HL-60 (cell line): ENCODE results near the gene SDK1.

Experiments
- DNase-seq, 2 experiments: peaks; one replicate each; pipeline ENCODE4 v3.0.0-alpha.2; 2010 to 2020; ENCODE audit warnings: low read depth in 1 of 2, low spot score in 1 of 2
- H3K27ac ChIP-seq: fragments of 250-450 bp; sonication (Bioruptor Pico); replicated peaks from 2 replicates; pipeline ENCODE4 v1.5.1; 2020; ENCODE audit warnings: mild to moderate bottlenecking, moderate library complexity
- H3K27me3 ChIP-seq: fragments of 250-450 bp; sonication (Bioruptor Pico); 2 replicates; pipeline ENCODE4 v1.5.1; 2021; ENCODE audit warnings: mild to moderate bottlenecking, moderate library complexity; ENCODE audit not compliant: insufficient read depth, poor library complexity, severe bottlenecking
- H3K4me3 ChIP-seq: replicated peaks from 2 replicates; pipeline ENCODE4 v1.5.1; 2011; ENCODE audit warnings: mild to moderate bottlenecking, control low read depth, low read length; ENCODE audit not compliant: insufficient read depth
- GABPA ChIP-seq: IDR thresholded peaks from 2 replicates; pipeline ENCODE4 v1.6.1; 2012; ENCODE audit warnings: low read depth
- POLR2AphosphoS5 ChIP-seq: IDR thresholded peaks from 2 replicates; pipeline ENCODE4 v1.6.1; 2012; ENCODE audit warnings: low read depth
- SPI1 ChIP-seq: IDR thresholded peaks from 2 replicates; pipeline ENCODE4 v1.6.1; 2012; ENCODE audit warnings: low read depth, mild to moderate bottlenecking, borderline replicate concordance
- TF ChIP-seq, protein P1 (sequence below): IDR thresholded peaks from one replicate; pipeline ENCODE4 v1.5.1; 2011; ENCODE audit warnings: low read length, control low read depth, inconsistent platforms; ENCODE audit not compliant: insufficient read depth
- TF ChIP-seq, protein P2 (sequence below): IDR thresholded peaks from 2 replicates; pipeline ENCODE4 v1.6.1; 2012; ENCODE audit warnings: low read depth; ENCODE audit not compliant: insufficient replicate concordance

The SDK1 gene

GRCh38 chr7:4102231-4102841 is 801.3 kb downstream of the SDK1 start:
- DNase-seq: no peak
- Histone ChIP-seq H3K4me3 (no peak overlapping the region), H3K27ac (no peak overlapping the region), H3K27me3 (no peaks in the 10 kb centered on the region)
- TF ChIP-seq SPI1: no peak
- TF ChIP-seq GABPA: no peak
- TF ChIP-seq POLR2AphosphoS5: no peak
- TF ChIP-seq, protein P1, sequence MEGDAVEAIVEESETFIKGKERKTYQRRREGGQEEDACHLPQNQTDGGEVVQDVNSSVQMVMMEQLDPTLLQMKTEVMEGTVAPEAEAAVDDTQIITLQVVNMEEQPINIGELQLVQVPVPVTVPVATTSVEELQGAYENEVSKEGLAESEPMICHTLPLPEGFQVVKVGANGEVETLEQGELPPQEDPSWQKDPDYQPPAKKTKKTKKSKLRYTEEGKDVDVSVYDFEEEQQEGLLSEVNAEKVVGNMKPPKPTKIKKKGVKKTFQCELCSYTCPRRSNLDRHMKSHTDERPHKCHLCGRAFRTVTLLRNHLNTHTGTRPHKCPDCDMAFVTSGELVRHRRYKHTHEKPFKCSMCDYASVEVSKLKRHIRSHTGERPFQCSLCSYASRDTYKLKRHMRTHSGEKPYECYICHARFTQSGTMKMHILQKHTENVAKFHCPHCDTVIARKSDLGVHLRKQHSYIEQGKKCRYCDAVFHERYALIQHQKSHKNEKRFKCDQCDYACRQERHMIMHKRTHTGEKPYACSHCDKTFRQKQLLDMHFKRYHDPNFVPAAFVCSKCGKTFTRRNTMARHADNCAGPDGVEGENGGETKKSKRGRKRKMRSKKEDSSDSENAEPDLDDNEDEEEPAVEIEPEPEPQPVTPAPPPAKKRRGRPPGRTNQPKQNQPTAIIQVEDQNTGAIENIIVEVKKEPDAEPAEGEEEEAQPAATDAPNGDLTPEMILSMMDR: no peak
- TF ChIP-seq, protein P2, sequence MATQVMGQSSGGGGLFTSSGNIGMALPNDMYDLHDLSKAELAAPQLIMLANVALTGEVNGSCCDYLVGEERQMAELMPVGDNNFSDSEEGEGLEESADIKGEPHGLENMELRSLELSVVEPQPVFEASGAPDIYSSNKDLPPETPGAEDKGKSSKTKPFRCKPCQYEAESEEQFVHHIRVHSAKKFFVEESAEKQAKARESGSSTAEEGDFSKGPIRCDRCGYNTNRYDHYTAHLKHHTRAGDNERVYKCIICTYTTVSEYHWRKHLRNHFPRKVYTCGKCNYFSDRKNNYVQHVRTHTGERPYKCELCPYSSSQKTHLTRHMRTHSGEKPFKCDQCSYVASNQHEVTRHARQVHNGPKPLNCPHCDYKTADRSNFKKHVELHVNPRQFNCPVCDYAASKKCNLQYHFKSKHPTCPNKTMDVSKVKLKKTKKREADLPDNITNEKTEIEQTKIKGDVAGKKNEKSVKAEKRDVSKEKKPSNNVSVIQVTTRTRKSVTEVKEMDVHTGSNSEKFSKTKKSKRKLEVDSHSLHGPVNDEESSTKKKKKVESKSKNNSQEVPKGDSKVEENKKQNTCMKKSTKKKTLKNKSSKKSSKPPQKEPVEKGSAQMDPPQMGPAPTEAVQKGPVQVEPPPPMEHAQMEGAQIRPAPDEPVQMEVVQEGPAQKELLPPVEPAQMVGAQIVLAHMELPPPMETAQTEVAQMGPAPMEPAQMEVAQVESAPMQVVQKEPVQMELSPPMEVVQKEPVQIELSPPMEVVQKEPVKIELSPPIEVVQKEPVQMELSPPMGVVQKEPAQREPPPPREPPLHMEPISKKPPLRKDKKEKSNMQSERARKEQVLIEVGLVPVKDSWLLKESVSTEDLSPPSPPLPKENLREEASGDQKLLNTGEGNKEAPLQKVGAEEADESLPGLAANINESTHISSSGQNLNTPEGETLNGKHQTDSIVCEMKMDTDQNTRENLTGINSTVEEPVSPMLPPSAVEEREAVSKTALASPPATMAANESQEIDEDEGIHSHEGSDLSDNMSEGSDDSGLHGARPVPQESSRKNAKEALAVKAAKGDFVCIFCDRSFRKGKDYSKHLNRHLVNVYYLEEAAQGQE: no peak

- DNase-seq: no peak
- no peak overlapping the region for H3K27ac ChIP-seq
Measured at GRCh38 chr7:4103352-4104091, 802.5 kb downstream of the SDK1 start.

DNA sequence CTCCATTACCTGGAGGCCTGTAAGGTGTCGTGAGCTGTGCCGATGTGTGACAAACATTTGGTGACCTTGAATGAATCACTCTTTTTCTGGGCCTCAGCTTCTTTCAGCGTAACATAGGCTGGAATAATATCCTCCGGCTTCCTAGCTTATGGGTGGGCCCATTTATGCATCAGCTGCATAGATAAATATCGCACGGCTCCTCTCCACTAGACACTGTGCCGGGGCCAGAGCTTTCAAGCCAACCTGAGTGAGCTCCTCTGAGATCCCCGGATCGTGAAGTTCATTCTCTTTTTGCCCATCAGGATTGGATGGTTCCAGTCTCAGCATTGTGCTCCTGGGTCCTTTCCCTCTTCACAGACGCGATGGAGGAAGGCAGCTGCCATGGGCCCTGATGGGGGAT is 806.8 kb downstream of the SDK1 start:
- Histone ChIP-seq H3K27me3 (no peaks in the 10 kb centered on the region), H3K27ac (no peak overlapping the region), H3K4me3 (no peak overlapping the region)
- TF ChIP-seq SPI1: no peak
- no peak for TF ChIP-seq GABPA
- no peak for TF ChIP-seq POLR2AphosphoS5
- TF ChIP-seq, protein P2: no peak
- TF ChIP-seq, protein P1: no peak
- no peak for DNase-seq

More at GRCh38 chr7:4103352-4104091, 802.5 kb downstream of the SDK1 start:
- Histone ChIP-seq H3K4me3 (no peak overlapping the region), H3K27me3 (no peaks in the 10 kb centered on the region)
- TF ChIP-seq, protein P1: no peak
- TF ChIP-seq GABPA: no peak
- TF ChIP-seq, protein P2: no peak
- no peak for TF ChIP-seq POLR2AphosphoS5
- no peak for TF ChIP-seq SPI1
